Activated CD8-positive, alpha-beta T cell treated with anti-CD3 and anti-CD28 coated beads for 36 hours (primary cell): Measurements from ENCODE around the gene FMN1. TPM values are rescaled to one million over a fixed set of nuclear protein-coding genes. Genes with fewer than 3 reads are reported as not detected.

Source experiments
- ATAC-seq: fragments of 200-7000 bp; cut with Tn5 transposase; one replicate; pipeline ENCODE4 v1.10.0; 2021; ENCODE audit warnings: mild to moderate bottlenecking, moderate library complexity
- CTCF ChIA-PET: fragments of 350-600 bp; sonication (Branson Sonifier 250); formaldehyde crosslinking; loops from one replicate; lab custom pipeline; 2021; ENCODE audit warnings: antibody characterized with exemption; lab: Charles Lee
- POLR2A ChIA-PET: fragments of 350-600 bp; sonication (Branson Sonifier 250); formaldehyde crosslinking; loops from one replicate; lab custom pipeline; 2021; ENCODE audit warnings: antibody characterized with exemption; lab: Charles Lee
- DNase-seq: peaks from one replicate; pipeline ENCODE4 v3.0.0-alpha.2; 2020
- H3K27ac Mint-ChIP-seq: one replicate; pipeline ENCODE4 v1.8.0; 2021; ENCODE audit warnings: mild to moderate bottlenecking, mixed read lengths
- H3K27me3 Mint-ChIP-seq: one replicate; pipeline ENCODE4 v1.8.0; 2021; ENCODE audit warnings: mixed read lengths
- H3K36me3 Mint-ChIP-seq: one replicate; pipeline ENCODE4 v1.8.0; 2021; ENCODE audit warnings: low read depth, mixed read lengths
- H3K4me1 Mint-ChIP-seq: one replicate; pipeline ENCODE4 v1.8.0; 2021; ENCODE audit warnings: low read depth, mixed read lengths
- H3K4me3 Mint-ChIP-seq: one replicate; pipeline ENCODE4 v1.8.0; 2021; ENCODE audit warnings: mild to moderate bottlenecking, moderate library complexity, mixed read lengths
- H3K9me3 Mint-ChIP-seq: one replicate; pipeline ENCODE4 v1.8.0; 2021; ENCODE audit warnings: mixed read lengths
- intact Hi-C: fragments of 100-400 bp; cut with micrococcal nuclease; formaldehyde crosslinking; loops from one replicate; pipeline ENCODE4 v1.10.0; 2022
- total RNA-seq, 2 experiments: library from RNA; stranded (reverse); gene quantifications; one replicate each; pipeline ENCODE4 v1.2.3, GENCODE V29; 2021
- TF ChIP-seq, protein P1 (sequence below): fragments of 200-600 bp; IDR thresholded peaks from one replicate; pipeline ENCODE4 v1.8.0; 2022; ENCODE audit warnings: antibody characterized with exemption, mild to moderate bottlenecking

The FMN1 gene
- total RNA-seq, 2 experiments from 2014 or later = 0.07 TPM; not detected in 1

DNA sequence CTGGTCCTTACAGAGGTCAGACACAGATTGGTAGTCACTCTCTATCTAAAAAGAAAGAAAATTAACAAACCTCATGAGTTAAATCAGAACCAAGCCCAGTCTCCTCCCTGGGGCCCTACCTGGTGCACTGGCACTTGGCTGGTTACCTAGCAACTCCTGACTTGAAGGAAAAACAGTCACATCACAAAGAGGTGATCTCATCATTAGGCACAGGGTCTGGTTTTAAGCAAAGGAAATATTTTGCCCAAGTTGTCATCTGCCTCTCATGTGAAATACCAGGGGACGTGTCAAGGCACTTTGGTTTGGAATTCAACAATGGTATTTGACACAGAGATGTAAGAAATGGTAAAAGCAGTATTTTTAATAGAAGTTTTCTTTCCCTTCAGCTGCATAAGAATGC lies 47.7 kb upstream of the FMN1 start:
- CTCF ChIA-PET = no interaction called here
- peaks cover 4% of the 10 kb centered on the region for H3K4me1 Mint-ChIP-seq
- no peak overlapping the region for H3K27ac Mint-ChIP-seq
- no peaks in the 10 kb centered on the region for H3K9me3 Mint-ChIP-seq
- intact Hi-C loops = no loop called here
- ATAC-seq (peak; percentile 45), DNase-seq (peak; percentile 4)
- POLR2A ChIA-PET = no interaction called here
- no peaks in the 10 kb centered on the region for H3K36me3 Mint-ChIP-seq
- TF ChIP-seq, protein P1, sequence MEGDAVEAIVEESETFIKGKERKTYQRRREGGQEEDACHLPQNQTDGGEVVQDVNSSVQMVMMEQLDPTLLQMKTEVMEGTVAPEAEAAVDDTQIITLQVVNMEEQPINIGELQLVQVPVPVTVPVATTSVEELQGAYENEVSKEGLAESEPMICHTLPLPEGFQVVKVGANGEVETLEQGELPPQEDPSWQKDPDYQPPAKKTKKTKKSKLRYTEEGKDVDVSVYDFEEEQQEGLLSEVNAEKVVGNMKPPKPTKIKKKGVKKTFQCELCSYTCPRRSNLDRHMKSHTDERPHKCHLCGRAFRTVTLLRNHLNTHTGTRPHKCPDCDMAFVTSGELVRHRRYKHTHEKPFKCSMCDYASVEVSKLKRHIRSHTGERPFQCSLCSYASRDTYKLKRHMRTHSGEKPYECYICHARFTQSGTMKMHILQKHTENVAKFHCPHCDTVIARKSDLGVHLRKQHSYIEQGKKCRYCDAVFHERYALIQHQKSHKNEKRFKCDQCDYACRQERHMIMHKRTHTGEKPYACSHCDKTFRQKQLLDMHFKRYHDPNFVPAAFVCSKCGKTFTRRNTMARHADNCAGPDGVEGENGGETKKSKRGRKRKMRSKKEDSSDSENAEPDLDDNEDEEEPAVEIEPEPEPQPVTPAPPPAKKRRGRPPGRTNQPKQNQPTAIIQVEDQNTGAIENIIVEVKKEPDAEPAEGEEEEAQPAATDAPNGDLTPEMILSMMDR = no peak
- peaks cover 3% of the 10 kb centered on the region for H3K27me3 Mint-ChIP-seq
- H3K4me3 Mint-ChIP-seq = no peak overlapping the region

DNA sequence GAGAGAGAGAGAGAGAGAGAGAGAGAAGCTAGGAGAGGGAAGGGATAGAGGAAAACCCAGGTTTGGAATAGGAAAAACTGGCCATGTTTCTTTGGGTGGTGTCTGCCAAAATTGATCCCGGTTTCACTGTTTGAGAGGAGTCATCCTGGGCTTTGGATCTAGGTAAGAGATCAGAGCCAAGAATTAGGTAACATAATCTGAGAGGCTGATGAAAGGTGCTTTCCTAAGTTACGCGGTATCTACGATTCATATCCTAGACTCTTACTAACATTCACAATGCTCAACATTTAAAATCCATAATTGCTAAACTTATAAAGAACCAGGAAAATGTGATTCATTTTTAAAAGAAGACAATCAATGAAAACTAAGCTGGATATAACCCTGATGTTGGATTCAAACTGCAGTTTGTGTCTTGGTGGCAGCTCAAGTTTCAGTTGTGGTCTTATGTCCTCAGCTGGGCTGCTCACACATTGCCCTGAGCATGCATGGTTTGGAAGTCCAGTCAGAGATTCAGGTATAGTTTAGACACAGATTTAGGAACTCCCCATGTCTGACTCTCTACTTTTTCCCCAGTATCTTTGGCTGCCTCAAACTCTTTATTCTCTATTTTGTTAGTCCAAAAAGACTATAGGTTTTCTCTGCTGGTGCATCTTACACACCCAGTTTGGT lies 42.5 kb upstream of the FMN1 start:
- Mint-ChIP-seq H3K27ac (no peak overlapping the region), H3K36me3 (no peaks in the 10 kb centered on the region), H3K4me1 (no peaks in the 10 kb centered on the region), H3K27me3 (peaks cover 4% of the 10 kb centered on the region), H3K4me3 (no peak overlapping the region), H3K9me3 (no peaks in the 10 kb centered on the region)
- ChIA-PET POLR2A (no interaction called here), CTCF (interaction anchor here (1.3 kb wide), 1 partner anchor 464 kb away, joined by 3 read pairs; no protein-coding TSS in a partner anchor)
- no peak for ATAC-seq
- intact Hi-C loops = loop anchor here (10.0 kb wide), 1 partner anchor 68 kb away; no protein-coding TSS in a partner anchor
- DNase-seq = no peak
- TF ChIP-seq, protein P1 = no peak

GRCh38 chr15:33234020-33234461 lies 39.5 kb upstream of the FMN1 start:
- Mint-ChIP-seq H3K27me3 (peaks cover 4% of the 10 kb centered on the region), H3K36me3 (no peaks in the 10 kb centered on the region), H3K4me1 (no peaks in the 10 kb centered on the region), H3K9me3 (no peaks in the 10 kb centered on the region), H3K4me3 (no peak overlapping the region), H3K27ac (no peak overlapping the region)
- TF ChIP-seq, protein P1 = no peak
- ATAC-seq = no peak
- CTCF ChIA-PET = no interaction called here
- POLR2A ChIA-PET = no interaction called here
- DNase-seq = peak; percentile 6
- intact Hi-C loops = loop anchor here (10.0 kb wide), 1 partner anchor 71 kb away; no protein-coding TSS in a partner anchor

DNA sequence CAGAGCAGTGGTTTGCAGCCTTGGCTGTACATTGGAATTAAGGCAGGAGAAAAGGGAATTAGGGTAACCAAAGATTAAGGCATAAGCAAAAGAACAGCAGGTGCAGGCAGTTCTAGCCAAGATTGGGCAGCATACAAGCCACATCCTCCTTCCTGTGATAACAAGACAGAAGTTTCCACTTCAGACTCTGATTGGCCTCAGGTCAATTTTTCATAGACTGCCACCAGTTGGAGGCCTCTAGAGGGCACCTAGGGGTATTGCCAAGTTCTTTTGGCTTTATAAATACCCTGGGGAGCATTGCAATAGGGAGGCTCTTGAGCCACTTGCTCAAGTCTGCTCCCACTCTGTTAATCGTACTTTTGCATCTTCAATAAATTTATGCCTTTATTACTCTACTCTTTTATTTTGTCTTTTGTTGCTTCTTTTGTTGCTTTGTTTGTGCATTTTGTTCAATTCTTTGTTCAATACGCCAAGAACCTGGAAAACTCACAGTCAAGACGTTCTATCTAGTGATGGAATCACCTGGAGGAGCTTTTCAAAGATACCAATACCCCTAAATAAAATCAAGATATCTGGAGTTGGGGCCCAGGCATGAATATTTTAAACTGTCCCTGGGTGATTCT lies 32.2 kb upstream of the FMN1 start:
- ChIA-PET CTCF (interaction anchor here (0.8 to 1.6 kb wide), 2 partner anchors 10 to 140 kb away, joined by 3 to 5 read pairs; no protein-coding TSS in a partner anchor), POLR2A (no interaction called here)
- Mint-ChIP-seq H3K27ac (no peak overlapping the region), H3K36me3 (no peaks in the 10 kb centered on the region), H3K4me1 (peaks cover 2% of the 10 kb centered on the region), H3K27me3 (no peaks in the 10 kb centered on the region), H3K9me3 (no peaks in the 10 kb centered on the region), H3K4me3 (no peak overlapping the region)
- intact Hi-C loops = loop anchor here (10.0 kb wide), 1 partner anchor 142 kb away; no protein-coding TSS in a partner anchor
- peak; percentile 92 for ATAC-seq
- DNase-seq = peak; percentile 44
- TF ChIP-seq, protein P1 = peak; percentile 40

GRCh38 chr15:33218071-33218491 lies 23.6 kb upstream of the FMN1 start:
- TF ChIP-seq, protein P1 = no peak
- DNase-seq = no peak
- Mint-ChIP-seq H3K9me3 (no peaks in the 10 kb centered on the region), H3K4me1 (no peaks in the 10 kb centered on the region), H3K27me3 (no peaks in the 10 kb centered on the region), H3K27ac (no peak overlapping the region), H3K4me3 (no peak overlapping the region), H3K36me3 (no peaks in the 10 kb centered on the region)
- CTCF ChIA-PET = interaction anchor here (1.7 kb wide), 1 partner anchor 483 kb away, joined by 3 read pairs; no protein-coding TSS in a partner anchor
- intact Hi-C loops = no loop called here
- ATAC-seq = no peak
- POLR2A ChIA-PET = no interaction called here
